ENCODE measurements around the gene WSCD1.

WSCD1 gene

GRCh38 chr17:6134721-6135120 lies 64.5 kb downstream of the WSCD1 start:
- ChIA-PET CTCF (no interaction called here), POLR2A (no interaction called here)
- no peak for DNase-seq (ENCODE audit: extremely low spot score)
- no peak for TF ChIP-seq TARDBP (IDR thresholded peaks at IDR 0.05)
- no peak for TF ChIP-seq PKNOX1 (IDR thresholded peaks at IDR 0.05)
- TF ChIP-seq ELF4 (IDR thresholded peaks at IDR 0.05), result no peak
- no peak for TF ChIP-seq FOXA1 (IDR thresholded peaks at IDR 0.05)
- TF ChIP-seq HDGF (IDR thresholded peaks at IDR 0.05; ENCODE audit: borderline replicate concordance), result no peak
- no peak for TF ChIP-seq ARNT (IDR thresholded peaks at IDR 0.05)
- TF ChIP-seq BHLHE40 (IDR thresholded peaks at IDR 0.05; ENCODE audit: borderline replicate concordance), result no peak
- no peak for TF ChIP-seq ZNF384 (IDR thresholded peaks at IDR 0.05)
- TF ChIP-seq FOXK2 (IDR thresholded peaks at IDR 0.05), result no peak
- TF ChIP-seq L3MBTL2 (conservative IDR thresholded peaks at IDR 0.05), result no peak
- TF ChIP-seq NFRKB (IDR thresholded peaks at IDR 0.05), result no peak
- TF ChIP-seq SP1 (IDR thresholded peaks at IDR 0.05), result no peak
- TF ChIP-seq FOXM1 (IDR thresholded peaks at IDR 0.05; ENCODE audit: borderline replicate concordance), result no peak
- TF ChIP-seq LEF1 (IDR thresholded peaks at IDR 0.05; ENCODE audit: borderline replicate concordance), result no peak

- ChIA-PET CTCF (no interaction called here), POLR2A (no interaction called here)
- DNase-seq (ENCODE audit: extremely low spot score), result no peak
- TF ChIP-seq FOXM1 (IDR thresholded peaks at IDR 0.05; ENCODE audit: borderline replicate concordance), result no peak
- TF ChIP-seq TARDBP (IDR thresholded peaks at IDR 0.05), result no peak
- TF ChIP-seq CTBP1 (IDR thresholded peaks at IDR 0.05; ENCODE audit: borderline replicate concordance), result no peak
- no peak for TF ChIP-seq FOXA1 (IDR thresholded peaks at IDR 0.05)
- TF ChIP-seq FOXK2 (IDR thresholded peaks at IDR 0.05), result no peak
- TF ChIP-seq PKNOX1 (IDR thresholded peaks at IDR 0.05), result no peak
- TF ChIP-seq ELF4 (IDR thresholded peaks at IDR 0.05), result no peak
- no peak for TF ChIP-seq SP1 (IDR thresholded peaks at IDR 0.05)
- TF ChIP-seq L3MBTL2 (conservative IDR thresholded peaks at IDR 0.05), result no peak
- TF ChIP-seq BHLHE40 (IDR thresholded peaks at IDR 0.05; ENCODE audit: borderline replicate concordance), result no peak
- no peak for TF ChIP-seq ZNF384 (IDR thresholded peaks at IDR 0.05)
- no peak for TF ChIP-seq LEF1 (IDR thresholded peaks at IDR 0.05; ENCODE audit: borderline replicate concordance)
- no peak for TF ChIP-seq HDGF (IDR thresholded peaks at IDR 0.05; ENCODE audit: borderline replicate concordance)
- no peak for TF ChIP-seq SUZ12 (IDR thresholded peaks at IDR 0.05)
- TF ChIP-seq NFRKB (IDR thresholded peaks at IDR 0.05), result no peak
- no peak for TF ChIP-seq ARNT (IDR thresholded peaks at IDR 0.05)
Observed at GRCh38 chr17:6135236-6135635, 65.1 kb downstream of the WSCD1 start.

- TF ChIP-seq PKNOX1 (IDR thresholded peaks at IDR 0.05) (no peak), L3MBTL2 (conservative IDR thresholded peaks at IDR 0.05) (no peak), BHLHE40 (IDR thresholded peaks at IDR 0.05; ENCODE audit: borderline replicate concordance) (no peak), ZNF384 (IDR thresholded peaks at IDR 0.05) (no peak), SP1 (IDR thresholded peaks at IDR 0.05) (no peak), TARDBP (IDR thresholded peaks at IDR 0.05) (no peak), FOXM1 (IDR thresholded peaks at IDR 0.05; ENCODE audit: borderline replicate concordance) (no peak), NFRKB (IDR thresholded peaks at IDR 0.05) (no peak), FOXK2 (IDR thresholded peaks at IDR 0.05) (no peak), LEF1 (IDR thresholded peaks at IDR 0.05; ENCODE audit: borderline replicate concordance) (no peak), FOXA1 (IDR thresholded peaks at IDR 0.05) (no peak), ELF4 (IDR thresholded peaks at IDR 0.05) (no peak), CTBP1 (IDR thresholded peaks at IDR 0.05; ENCODE audit: borderline replicate concordance) (no peak)
- CTCF ChIA-PET, result no interaction called here
- POLR2A ChIA-PET, result no interaction called here
- DNase-seq (ENCODE audit: extremely low spot score), result no peak
Observed at GRCh38 chr17:6135996-6136395, 65.8 kb downstream of the WSCD1 start.

GRCh38 chr17:6137716-6138502 lies 67.7 kb downstream of the WSCD1 start:
- no peak for DNase-seq (ENCODE audit: extremely low spot score)
- TF ChIP-seq BHLHE40 (IDR thresholded peaks at IDR 0.05; ENCODE audit: borderline replicate concordance), result no peak
- TF ChIP-seq FOXM1 (IDR thresholded peaks at IDR 0.05; ENCODE audit: borderline replicate concordance), result no peak
- no peak for TF ChIP-seq TARDBP (IDR thresholded peaks at IDR 0.05)
- TF ChIP-seq ARNT (IDR thresholded peaks at IDR 0.05), result no peak
- no peak for TF ChIP-seq ELF4 (IDR thresholded peaks at IDR 0.05)
- TF ChIP-seq FOXA1 (IDR thresholded peaks at IDR 0.05), result no peak
- no peak for TF ChIP-seq SUZ12 (IDR thresholded peaks at IDR 0.05)
- POLR2A ChIA-PET, result no interaction called here
- CTCF ChIA-PET, result no interaction called here

GRCh38 chr17:6138761-6139446 lies 68.7 kb downstream of the WSCD1 start:
- ChIA-PET POLR2A (no interaction called here), CTCF (no interaction called here)
- TF ChIP-seq CTBP1 (IDR thresholded peaks at IDR 0.05; ENCODE audit: borderline replicate concordance), result no peak
- TF ChIP-seq LEF1 (IDR thresholded peaks at IDR 0.05; ENCODE audit: borderline replicate concordance), result no peak
- TF ChIP-seq FOXM1 (IDR thresholded peaks at IDR 0.05; ENCODE audit: borderline replicate concordance), result no peak
- no peak for DNase-seq (ENCODE audit: extremely low spot score)

- no peak for TF ChIP-seq FOXK2 (IDR thresholded peaks at IDR 0.05)
- no peak for TF ChIP-seq LEF1 (IDR thresholded peaks at IDR 0.05; ENCODE audit: borderline replicate concordance)
- no peak for TF ChIP-seq PKNOX1 (IDR thresholded peaks at IDR 0.05)
- no peak for TF ChIP-seq TARDBP (IDR thresholded peaks at IDR 0.05)
- TF ChIP-seq SUZ12 (IDR thresholded peaks at IDR 0.05), result no peak
- no peak for TF ChIP-seq ELF4 (IDR thresholded peaks at IDR 0.05)
- no peak for TF ChIP-seq ARNT (IDR thresholded peaks at IDR 0.05)
- no peak for TF ChIP-seq FOXA1 (IDR thresholded peaks at IDR 0.05)
- no peak for TF ChIP-seq FOXM1 (IDR thresholded peaks at IDR 0.05; ENCODE audit: borderline replicate concordance)
- TF ChIP-seq ZNF384 (IDR thresholded peaks at IDR 0.05), result no peak
- no peak for TF ChIP-seq BHLHE40 (IDR thresholded peaks at IDR 0.05; ENCODE audit: borderline replicate concordance)
- no peak for TF ChIP-seq HDGF (IDR thresholded peaks at IDR 0.05; ENCODE audit: borderline replicate concordance)
- TF ChIP-seq SP1 (IDR thresholded peaks at IDR 0.05), result no peak
- TF ChIP-seq NFRKB (IDR thresholded peaks at IDR 0.05), result no peak
- no peak for TF ChIP-seq L3MBTL2 (conservative IDR thresholded peaks at IDR 0.05)
- TF ChIP-seq CTBP1 (IDR thresholded peaks at IDR 0.05; ENCODE audit: borderline replicate concordance), result no peak
- CTCF ChIA-PET, result no interaction called here
- POLR2A ChIA-PET, result no interaction called here
- DNase-seq (ENCODE audit: extremely low spot score), result no peak
Observed at GRCh38 chr17:6139447-6139832, 69.3 kb downstream of the WSCD1 start.
